ENCODE measurements around the gene TTLL11. TPM values are rescaled to one million over a fixed set of nuclear protein-coding genes. Genes with fewer than 3 reads are reported as not detected.

The TTLL11 gene
- total RNA-seq, 4 donors from 2014 or later, result 3.0 to 9.9 (median 7.4) TPM

DNA sequence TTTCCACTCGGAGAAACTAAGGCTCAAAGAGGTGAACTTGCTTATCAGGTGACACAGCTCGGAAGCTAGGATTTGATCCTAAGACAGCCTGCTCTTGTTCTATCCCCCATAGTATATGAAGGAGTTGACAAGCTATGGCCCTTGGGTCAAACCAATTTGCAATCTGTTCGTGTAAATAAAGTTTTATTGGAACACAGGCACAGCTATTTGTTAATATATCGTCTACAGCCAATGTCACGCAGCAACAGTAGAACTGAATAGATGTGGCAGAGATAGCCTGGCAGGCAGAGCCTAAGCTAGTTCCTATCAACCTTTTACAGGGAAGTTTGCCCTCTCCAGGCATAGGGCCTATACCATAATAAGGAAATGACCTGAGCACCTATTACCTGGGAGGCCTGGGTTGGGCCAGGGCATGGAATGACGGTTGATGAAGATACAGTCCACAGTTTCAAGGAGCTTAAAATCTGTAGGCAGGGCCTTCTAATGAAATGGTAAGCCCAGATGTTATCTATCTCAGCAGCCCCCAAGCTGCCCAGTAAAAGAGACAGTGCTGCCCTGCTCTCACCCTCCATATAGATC lies 179.0 kb downstream of the TTLL11 start:
- Histone ChIP-seq H3K27me3 (no peaks in the 10 kb centered on the region), H3K36me3 (no peaks in the 10 kb centered on the region), H3K4me3 (no peak overlapping the region), H3K4me1 (no peaks in the 10 kb centered on the region), H3K9me3 (no peaks in the 10 kb centered on the region), H3K27ac (no peak overlapping the region)
- TF ChIP-seq, protein P1, sequence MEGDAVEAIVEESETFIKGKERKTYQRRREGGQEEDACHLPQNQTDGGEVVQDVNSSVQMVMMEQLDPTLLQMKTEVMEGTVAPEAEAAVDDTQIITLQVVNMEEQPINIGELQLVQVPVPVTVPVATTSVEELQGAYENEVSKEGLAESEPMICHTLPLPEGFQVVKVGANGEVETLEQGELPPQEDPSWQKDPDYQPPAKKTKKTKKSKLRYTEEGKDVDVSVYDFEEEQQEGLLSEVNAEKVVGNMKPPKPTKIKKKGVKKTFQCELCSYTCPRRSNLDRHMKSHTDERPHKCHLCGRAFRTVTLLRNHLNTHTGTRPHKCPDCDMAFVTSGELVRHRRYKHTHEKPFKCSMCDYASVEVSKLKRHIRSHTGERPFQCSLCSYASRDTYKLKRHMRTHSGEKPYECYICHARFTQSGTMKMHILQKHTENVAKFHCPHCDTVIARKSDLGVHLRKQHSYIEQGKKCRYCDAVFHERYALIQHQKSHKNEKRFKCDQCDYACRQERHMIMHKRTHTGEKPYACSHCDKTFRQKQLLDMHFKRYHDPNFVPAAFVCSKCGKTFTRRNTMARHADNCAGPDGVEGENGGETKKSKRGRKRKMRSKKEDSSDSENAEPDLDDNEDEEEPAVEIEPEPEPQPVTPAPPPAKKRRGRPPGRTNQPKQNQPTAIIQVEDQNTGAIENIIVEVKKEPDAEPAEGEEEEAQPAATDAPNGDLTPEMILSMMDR (IDR thresholded peaks at IDR 0.05), result no peak
- TF ChIP-seq POLR2A (IDR thresholded peaks at IDR 0.05), result no peak
- DNase-seq, result no peak

DNA sequence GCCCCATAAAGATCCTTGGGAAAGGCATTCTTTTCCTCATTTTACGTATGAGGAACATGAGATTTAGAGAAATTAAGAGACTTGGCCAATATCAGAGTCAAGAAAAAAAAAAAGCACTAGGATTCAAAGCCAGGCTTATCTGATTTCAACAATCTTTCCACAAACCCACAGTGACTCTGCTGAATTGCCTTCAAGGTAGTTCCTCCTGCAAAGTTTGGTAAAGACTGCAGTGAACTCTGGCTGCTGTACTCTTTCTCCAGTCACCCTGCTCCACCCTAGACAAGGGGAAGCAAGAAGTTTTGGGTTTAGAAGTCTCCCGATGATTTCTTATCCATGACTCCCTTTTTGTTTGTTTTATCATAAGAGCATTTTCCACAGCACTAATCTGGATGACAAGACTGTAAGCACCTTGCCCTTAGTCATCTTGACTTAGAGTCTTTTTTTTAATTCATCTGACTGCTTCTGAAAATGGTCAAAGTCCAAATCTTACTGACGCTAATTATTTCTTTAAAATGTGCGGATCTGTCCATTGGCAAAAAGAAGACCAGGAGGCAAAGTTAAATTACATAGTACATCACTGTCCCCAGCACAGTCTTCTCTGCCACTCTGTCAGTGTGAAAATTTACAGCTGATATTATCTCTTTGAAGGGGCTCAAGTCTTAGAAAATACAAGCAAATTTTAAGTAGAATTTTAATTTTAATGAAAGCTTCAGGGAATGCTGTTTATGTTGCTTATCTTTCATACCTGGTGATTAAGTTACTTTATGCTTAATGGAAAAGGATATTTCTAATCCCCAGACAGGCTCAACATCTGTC lies 180.1 kb downstream of the TTLL11 start:
- Histone ChIP-seq H3K27me3 (no peaks in the 10 kb centered on the region), H3K27ac (no peak overlapping the region), H3K4me1 (no peaks in the 10 kb centered on the region), H3K36me3 (no peaks in the 10 kb centered on the region), H3K9me3 (no peaks in the 10 kb centered on the region), H3K4me3 (no peak overlapping the region)
- no peak for DNase-seq
- TF ChIP-seq, protein P1 (IDR thresholded peaks at IDR 0.05), result no peak
- TF ChIP-seq POLR2A (IDR thresholded peaks at IDR 0.05), result no peak

DNA sequence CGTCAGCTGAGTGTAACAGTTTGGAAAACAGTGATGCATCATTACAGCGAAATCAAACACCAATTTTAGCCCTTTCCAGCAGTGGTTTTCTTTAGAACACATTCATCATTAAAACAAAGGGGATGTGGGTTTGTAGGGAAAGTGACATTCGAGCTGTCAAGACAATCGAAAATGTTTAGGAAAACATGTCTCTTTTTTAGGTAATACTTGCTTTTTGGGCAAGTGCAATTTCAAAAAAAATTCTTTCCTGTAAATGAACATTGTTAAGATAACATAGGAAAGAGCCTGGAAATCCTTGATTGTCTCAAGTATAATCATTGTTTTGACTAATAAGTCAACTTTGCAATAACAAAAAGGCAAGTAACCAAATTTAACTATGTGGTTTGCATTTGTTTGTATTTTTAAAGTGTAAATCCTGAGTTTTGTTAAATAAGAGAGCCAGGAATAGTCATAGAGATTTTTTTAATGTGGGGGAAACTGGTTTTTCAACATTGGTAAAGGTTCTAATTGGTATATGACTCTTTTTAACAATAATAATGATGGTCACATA lies 182.5 kb downstream of the TTLL11 start:
- Histone ChIP-seq H3K27ac (no peak overlapping the region), H3K36me3 (no peaks in the 10 kb centered on the region), H3K9me3 (no peaks in the 10 kb centered on the region), H3K4me1 (no peaks in the 10 kb centered on the region), H3K4me3 (no peak overlapping the region), H3K27me3 (no peaks in the 10 kb centered on the region)
- no peak for DNase-seq
- TF ChIP-seq POLR2A (IDR thresholded peaks at IDR 0.05), result no peak
- TF ChIP-seq, protein P1 (IDR thresholded peaks at IDR 0.05), result no peak

DNA sequence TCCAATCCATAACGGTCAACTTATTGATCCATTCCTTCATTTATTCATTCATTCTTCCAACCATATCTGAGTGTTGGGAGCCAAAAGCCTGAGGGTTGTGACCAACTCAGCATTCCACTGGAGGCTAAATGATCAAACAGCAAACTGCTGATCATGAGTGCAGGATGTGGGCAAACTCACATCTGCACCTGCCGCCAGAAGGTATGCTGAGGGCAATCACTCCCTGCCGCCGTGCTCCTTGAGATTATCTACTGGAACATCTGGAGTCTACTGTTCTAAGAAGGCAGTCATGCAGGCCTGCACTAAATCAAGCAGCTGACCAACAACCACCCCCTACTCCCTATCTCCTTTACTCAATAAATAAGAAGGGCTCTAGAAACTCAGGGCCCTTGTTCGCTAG lies 184.0 kb downstream of the TTLL11 start:
- no peaks in the 10 kb centered on the region for H3K9me3 ChIP-seq
- no peak overlapping the region for H3K27ac ChIP-seq
- DNase-seq, result no peak
- no peaks in the 10 kb centered on the region for H3K4me1 ChIP-seq
- H3K27me3 ChIP-seq, result no peaks in the 10 kb centered on the region
- no peak overlapping the region for H3K4me3 ChIP-seq
- TF ChIP-seq, protein P1 (IDR thresholded peaks at IDR 0.05), result no peak
- TF ChIP-seq POLR2A (IDR thresholded peaks at IDR 0.05), result no peak
- H3K36me3 ChIP-seq, result no peaks in the 10 kb centered on the region

DNA sequence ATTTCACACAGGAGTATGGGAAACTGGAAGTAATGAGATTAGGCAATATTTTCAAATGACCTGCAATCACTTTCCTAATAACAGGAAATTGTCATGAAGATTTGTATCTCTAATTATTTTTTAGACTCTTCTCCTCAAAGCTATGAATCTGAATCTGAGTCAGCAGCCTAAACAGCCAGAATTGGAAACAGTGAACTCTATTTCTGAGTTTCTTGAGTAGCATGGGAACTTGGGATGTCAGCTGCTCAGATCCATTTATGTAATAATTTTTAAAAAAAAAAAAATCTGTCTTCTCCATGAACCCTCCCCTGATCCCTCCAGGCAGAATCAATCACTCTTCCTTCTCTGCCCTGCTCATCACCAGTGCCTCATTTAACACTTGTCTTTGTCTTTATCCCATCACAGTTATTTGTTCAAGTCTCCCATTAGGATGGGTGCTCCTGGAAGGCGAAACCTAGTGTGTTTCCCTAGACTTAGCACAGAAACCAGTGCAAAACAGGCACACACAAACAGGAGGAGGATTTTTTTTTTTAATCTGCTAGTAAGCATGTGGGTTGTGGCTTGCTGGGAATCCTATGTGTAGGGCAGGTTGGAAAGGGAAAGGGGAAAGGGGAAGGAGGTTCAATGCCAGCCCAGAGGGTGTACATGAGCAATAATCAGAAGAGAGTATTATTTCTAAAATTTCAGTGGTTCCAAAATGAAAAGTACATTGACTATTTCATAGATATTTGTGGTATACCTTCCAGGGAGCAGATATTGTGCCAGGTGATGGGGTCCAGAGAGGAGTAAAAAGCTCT lies 186.8 kb downstream of the TTLL11 start:
- Histone ChIP-seq H3K4me1 (no peaks in the 10 kb centered on the region), H3K36me3 (no peaks in the 10 kb centered on the region), H3K4me3 (no peak overlapping the region), H3K27ac (no peak overlapping the region), H3K27me3 (no peaks in the 10 kb centered on the region), H3K9me3 (no peaks in the 10 kb centered on the region)
- no peak for TF ChIP-seq POLR2A (IDR thresholded peaks at IDR 0.05)
- TF ChIP-seq, protein P1 (IDR thresholded peaks at IDR 0.05), result no peak
- DNase-seq, result no peak

Data from Peyer's patch (tissue), 4 donors.